SK-N-MC (cell line): ENCODE data around the gene TSPAN16.

ENCODE experiments used
- EZH2 ChIP-seq: fragments of 200-600 bp; sonication (generic); IDR thresholded peaks from one replicate; pipeline ENCODE4 v1.6.1; 2017; ENCODE audit warnings: antibody characterized with exemption
- FOXP2 ChIP-seq: optimal IDR thresholded peaks from 2 replicates; pipeline ENCODE3; 2011; ENCODE audit warnings: mild to moderate bottlenecking, moderate library complexity; ENCODE audit not compliant: insufficient read depth; ENCODE audit errors: extremely low read length, control extremely low read depth
- POLR2AphosphoS5 ChIP-seq: IDR thresholded peaks from 2 replicates; pipeline ENCODE4 v1.6.1; 2012; ENCODE audit warnings: mild to moderate bottlenecking, low read depth, low read length, borderline replicate concordance

DNA sequence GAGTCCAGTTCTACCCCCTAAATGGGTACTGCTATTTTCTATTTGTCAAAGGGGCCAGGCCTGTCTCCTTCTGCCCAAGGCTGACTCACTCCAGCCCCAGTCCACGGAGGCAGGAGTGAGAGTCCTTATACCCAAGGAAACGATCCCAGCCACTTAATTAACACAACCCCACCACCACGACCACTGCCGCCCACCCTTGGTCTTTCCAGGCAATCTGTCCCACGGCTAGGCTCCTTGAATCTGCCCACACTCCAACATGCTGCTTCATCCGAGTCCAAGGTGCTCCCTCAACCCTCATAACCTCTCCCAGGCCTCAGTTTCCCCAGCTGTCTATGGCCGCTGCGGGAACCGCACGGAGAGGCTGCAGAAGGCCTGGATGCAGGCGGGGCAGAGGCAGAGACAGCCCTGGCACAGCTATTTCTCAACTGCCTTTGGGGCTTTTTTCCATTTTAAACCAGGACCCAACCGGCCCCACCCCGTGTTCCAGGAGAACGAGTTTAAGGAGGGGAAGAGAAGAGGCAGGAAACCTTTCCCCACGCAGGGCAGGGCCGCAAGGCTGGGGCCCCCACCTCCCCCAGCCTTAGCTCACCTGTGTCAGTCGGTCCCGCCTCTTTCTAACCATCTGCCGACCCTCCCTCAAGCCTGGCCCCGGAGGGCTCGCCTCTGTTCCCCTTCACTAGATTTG lies 42.8 kb downstream of the TSPAN16 start:
- no peak for TF ChIP-seq POLR2AphosphoS5
- no peak for TF ChIP-seq FOXP2
- no peak for TF ChIP-seq EZH2
